GM19043 (cell line): ENCODE results near the gene GIN1.
"Not testable (repeated sequence)": the region's sequence is repeated elsewhere in the genome, so short reads cannot be mapped to it uniquely, and the experiment has no call there.

Source experiments
- ATAC-seq: cut with Tn5 transposase; IDR thresholded peaks from one replicate; pipeline ENCODE4 v1.9.1; 2021; ENCODE audit warnings: low read depth; ENCODE audit not compliant: unreplicated experiment

The GIN1 gene

GRCh38 chr5:103119765-103120606 is at the start of gene GIN1, which contains the start of gene PPIP5K2:
Gene GIN1 (minus strand): TSS chr5:103120138. CDS start chr5:103108707, 11,431 bp downstream.
Gene PPIP5K2 (plus strand): TSS chr5:103120301. CDS start chr5:103129590, 9,289 bp downstream.
- peak; percentile 89 for ATAC-seq

GRCh38 chr5:103166706-103167105 is 46.8 kb upstream of the GIN1 start:
- no peak for ATAC-seq

- ATAC-seq, result no peak
Measured at GRCh38 chr5:103151156-103151555, 31.2 kb upstream of the GIN1 start.

GRCh38 chr5:103148213-103148612 is 28.3 kb upstream of the GIN1 start:
- ATAC-seq, result no peak

GRCh38 chr5:103145196-103145595 is 25.3 kb upstream of the GIN1 start:
- ATAC-seq, result no peak

GRCh38 chr5:103142132-103142531 is 22.2 kb upstream of the GIN1 start:
- not testable (repeated sequence) for ATAC-seq

- peak; percentile 97 for ATAC-seq
Measured at GRCh38 chr5:103139264-103139865, 19.4 kb upstream of the GIN1 start.

- no peak for ATAC-seq
Measured at GRCh38 chr5:103138202-103138690, 18.3 kb upstream of the GIN1 start.

GRCh38 chr5:103135461-103135860 is 15.5 kb upstream of the GIN1 start:
- no peak for ATAC-seq

- no peak for ATAC-seq
Measured at GRCh38 chr5:103133231-103133630, 13.3 kb upstream of the GIN1 start.

GRCh38 chr5:103132684-103133083 is 12.7 kb upstream of the GIN1 start:
- no peak for ATAC-seq

- no peak for ATAC-seq
Measured at GRCh38 chr5:103128202-103128601, 8.3 kb upstream of the GIN1 start.

- no peak for ATAC-seq
Measured at GRCh38 chr5:103127292-103127817, 7.4 kb upstream of the GIN1 start.

GRCh38 chr5:103126557-103126956 is 6.6 kb upstream of the GIN1 start:
- ATAC-seq, result no peak

GRCh38 chr5:103122242-103122641 is 2.3 kb upstream of the GIN1 start:
- ATAC-seq, result no peak

- ATAC-seq, result peak; percentile 1
Measured at GRCh38 chr5:103120607-103121200, 766 bp upstream of the GIN1 start.

GRCh38 chr5:103119070-103119764 is 721 bp downstream of the GIN1 start:
- ATAC-seq, result no peak

- ATAC-seq, result no peak
Measured at GRCh38 chr5:103117471-103117991, 2.4 kb downstream of the GIN1 start.

- ATAC-seq, result no peak
Measured at GRCh38 chr5:103114440-103114839, 5.5 kb downstream of the GIN1 start.

- no peak for ATAC-seq
Measured at GRCh38 chr5:103112910-103113309, 7.0 kb downstream of the GIN1 start.
